Activated CD8-positive, alpha-beta T cell treated with anti-CD3 and anti-CD28 coated beads for 36 hours (primary cell): ENCODE measurements around the gene DHRS7. TPM values are rescaled to one million over a fixed set of nuclear protein-coding genes. Genes with fewer than 3 reads are reported as not detected.

Experiments used
- ATAC-seq: fragments of 200-7000 bp; cut with Tn5 transposase; one replicate; pipeline ENCODE4 v1.10.0; 2021; ENCODE audit warnings: mild to moderate bottlenecking, moderate library complexity
- CTCF ChIA-PET: fragments of 350-600 bp; sonication (Branson Sonifier 250); formaldehyde crosslinking; loops from one replicate; lab custom pipeline; 2021; ENCODE audit warnings: antibody characterized with exemption; lab: Charles Lee
- POLR2A ChIA-PET: fragments of 350-600 bp; sonication (Branson Sonifier 250); formaldehyde crosslinking; loops from one replicate; lab custom pipeline; 2021; ENCODE audit warnings: antibody characterized with exemption; lab: Charles Lee
- DNase-seq: peaks from one replicate; pipeline ENCODE4 v3.0.0-alpha.2; 2020
- H3K27ac Mint-ChIP-seq: one replicate; pipeline ENCODE4 v1.8.0; 2021; ENCODE audit warnings: mild to moderate bottlenecking, mixed read lengths
- H3K27me3 Mint-ChIP-seq: one replicate; pipeline ENCODE4 v1.8.0; 2021; ENCODE audit warnings: mixed read lengths
- H3K36me3 Mint-ChIP-seq: one replicate; pipeline ENCODE4 v1.8.0; 2021; ENCODE audit warnings: low read depth, mixed read lengths
- H3K4me1 Mint-ChIP-seq: one replicate; pipeline ENCODE4 v1.8.0; 2021; ENCODE audit warnings: low read depth, mixed read lengths
- H3K4me3 Mint-ChIP-seq: one replicate; pipeline ENCODE4 v1.8.0; 2021; ENCODE audit warnings: mild to moderate bottlenecking, moderate library complexity, mixed read lengths
- H3K9me3 Mint-ChIP-seq: one replicate; pipeline ENCODE4 v1.8.0; 2021; ENCODE audit warnings: mixed read lengths
- intact Hi-C: fragments of 100-400 bp; cut with micrococcal nuclease; formaldehyde crosslinking; loops from one replicate; pipeline ENCODE4 v1.10.0; 2022
- total RNA-seq, 2 experiments: library from RNA; stranded (reverse); gene quantifications; one replicate each; pipeline ENCODE4 v1.2.3, GENCODE V29; 2021
- TF ChIP-seq, protein P1 (sequence below): fragments of 200-600 bp; IDR thresholded peaks from one replicate; pipeline ENCODE4 v1.8.0; 2022; ENCODE audit warnings: antibody characterized with exemption, mild to moderate bottlenecking

DHRS7 gene
- total RNA-seq, 2 experiments from 2014 or later, result 46.4 to 46.6 TPM

DNA sequence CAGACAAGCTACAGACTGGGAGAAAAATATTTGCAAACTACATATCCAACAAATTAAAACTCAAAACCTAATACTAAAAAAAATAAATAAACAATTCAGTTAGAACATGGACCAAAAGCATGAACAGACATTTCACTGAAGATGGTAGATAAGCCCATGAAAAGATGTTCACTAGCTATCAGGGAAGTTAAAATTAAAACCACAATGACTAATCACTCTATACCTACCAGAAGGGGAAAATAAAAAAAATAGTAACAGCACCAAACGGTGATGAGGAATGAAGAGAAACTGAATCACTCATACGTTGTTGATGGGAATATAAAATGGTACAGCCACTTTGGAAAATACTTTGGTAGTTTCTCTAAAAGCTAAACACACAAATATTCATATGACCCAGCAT lies 31.1 kb upstream of the DHRS7 start:
- TF ChIP-seq, protein P1, sequence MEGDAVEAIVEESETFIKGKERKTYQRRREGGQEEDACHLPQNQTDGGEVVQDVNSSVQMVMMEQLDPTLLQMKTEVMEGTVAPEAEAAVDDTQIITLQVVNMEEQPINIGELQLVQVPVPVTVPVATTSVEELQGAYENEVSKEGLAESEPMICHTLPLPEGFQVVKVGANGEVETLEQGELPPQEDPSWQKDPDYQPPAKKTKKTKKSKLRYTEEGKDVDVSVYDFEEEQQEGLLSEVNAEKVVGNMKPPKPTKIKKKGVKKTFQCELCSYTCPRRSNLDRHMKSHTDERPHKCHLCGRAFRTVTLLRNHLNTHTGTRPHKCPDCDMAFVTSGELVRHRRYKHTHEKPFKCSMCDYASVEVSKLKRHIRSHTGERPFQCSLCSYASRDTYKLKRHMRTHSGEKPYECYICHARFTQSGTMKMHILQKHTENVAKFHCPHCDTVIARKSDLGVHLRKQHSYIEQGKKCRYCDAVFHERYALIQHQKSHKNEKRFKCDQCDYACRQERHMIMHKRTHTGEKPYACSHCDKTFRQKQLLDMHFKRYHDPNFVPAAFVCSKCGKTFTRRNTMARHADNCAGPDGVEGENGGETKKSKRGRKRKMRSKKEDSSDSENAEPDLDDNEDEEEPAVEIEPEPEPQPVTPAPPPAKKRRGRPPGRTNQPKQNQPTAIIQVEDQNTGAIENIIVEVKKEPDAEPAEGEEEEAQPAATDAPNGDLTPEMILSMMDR, result no peak
- Mint-ChIP-seq H3K27me3 (peaks cover 3% of the 10 kb centered on the region), H3K36me3 (peaks cover 1% of the 10 kb centered on the region), H3K9me3 (peaks cover 15% of the 10 kb centered on the region), H3K4me1 (peaks cover 11% of the 10 kb centered on the region), H3K4me3 (no peak overlapping the region), H3K27ac (no peak overlapping the region)
- intact Hi-C loops, result no loop called here
- CTCF ChIA-PET, result interaction anchor here (0.7 to 7.6 kb wide), 10 partner anchors 10 to 367 kb away, joined by 3 to 49 read pairs (median 3); no protein-coding TSS in a partner anchor
- POLR2A ChIA-PET, result no interaction called here
- ATAC-seq, result no peak
- no peak for DNase-seq

DNA sequence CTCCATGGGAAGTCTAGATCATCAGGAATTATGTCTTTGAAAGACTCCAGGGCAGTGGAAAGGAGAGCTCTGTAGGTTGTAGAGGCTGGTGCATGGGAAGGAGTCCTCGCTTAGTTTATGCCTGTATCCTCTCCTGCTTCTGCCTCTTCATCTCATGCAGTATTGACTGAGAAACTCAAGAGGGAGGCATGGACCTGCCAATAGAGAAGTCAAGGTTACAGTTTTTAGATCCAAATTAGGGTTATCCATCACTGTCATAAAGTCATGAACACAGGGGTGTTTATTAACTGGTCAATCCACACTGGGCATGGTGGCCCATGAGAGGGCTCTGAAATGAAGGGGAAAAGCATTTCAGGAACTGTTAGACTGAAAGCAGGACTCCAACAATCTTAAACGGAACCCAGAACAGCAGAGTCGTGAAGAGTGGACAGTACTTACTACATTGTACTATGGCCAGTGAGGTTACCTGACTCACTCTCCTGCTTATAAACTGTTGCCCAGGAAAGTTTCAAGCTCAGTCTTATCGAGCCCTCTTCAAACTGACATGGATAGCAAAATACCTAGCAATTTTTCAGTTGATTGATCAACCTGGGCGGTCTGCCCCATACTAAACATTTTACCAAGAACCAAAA lies 30.1 kb upstream of the DHRS7 start:
- ChIA-PET CTCF (interaction anchor here (0.7 to 7.6 kb wide), 10 partner anchors 9 to 368 kb away, joined by 3 to 49 read pairs (median 4); no protein-coding TSS in a partner anchor), POLR2A (no interaction called here)
- DNase-seq (no peak), ATAC-seq (peak; percentile 51)
- H3K4me3 Mint-ChIP-seq, result no peak overlapping the region
- H3K4me1 Mint-ChIP-seq, result peaks cover 11% of the 10 kb centered on the region
- H3K27ac Mint-ChIP-seq, result no peak overlapping the region
- intact Hi-C loops, result no loop called here
- H3K27me3 Mint-ChIP-seq, result peaks cover 3% of the 10 kb centered on the region
- peaks cover 12% of the 10 kb centered on the region for H3K9me3 Mint-ChIP-seq
- peaks cover 1% of the 10 kb centered on the region for H3K36me3 Mint-ChIP-seq
- TF ChIP-seq, protein P1, result no peak

DNA sequence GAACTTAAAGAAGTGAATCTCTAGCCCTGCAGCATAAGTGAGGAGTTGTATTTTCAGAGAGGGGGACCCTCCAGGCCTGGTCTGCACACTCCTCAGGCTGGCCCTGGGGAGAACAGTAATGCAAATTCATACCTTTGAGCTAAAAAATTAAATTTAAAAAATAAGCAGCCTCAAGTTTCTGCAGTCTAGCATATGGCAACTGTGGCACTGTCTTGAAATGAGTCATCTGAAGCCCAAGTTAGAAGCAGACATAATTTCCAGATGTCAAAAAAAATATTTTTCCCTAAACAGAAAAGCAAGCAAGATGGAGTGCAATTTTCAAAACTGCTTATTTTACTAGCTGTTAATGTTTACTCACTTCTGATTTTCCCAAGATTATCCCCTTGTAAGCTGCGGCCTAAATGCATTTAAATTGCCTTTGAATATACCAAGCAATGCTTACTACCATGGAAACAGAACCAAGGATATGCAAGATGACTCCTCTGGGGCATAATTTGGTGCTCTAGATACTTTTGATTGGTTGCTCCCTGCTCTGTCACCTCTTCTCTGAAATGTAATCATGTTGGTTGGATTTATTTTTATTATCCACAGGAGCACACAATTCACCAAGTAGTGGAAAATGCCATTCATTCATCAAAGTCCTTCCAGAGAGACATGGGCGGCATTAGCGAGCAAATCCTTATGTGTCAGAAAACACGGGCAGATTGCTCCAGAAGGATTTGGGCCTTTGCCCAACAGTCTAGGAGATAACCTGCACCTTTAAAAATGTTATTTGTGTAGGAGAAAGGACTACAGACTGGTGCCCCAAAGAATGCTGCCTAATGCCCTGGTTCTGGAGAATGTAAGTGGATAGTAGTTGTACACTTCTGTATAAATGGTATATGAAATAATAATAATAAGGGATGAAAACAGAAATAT lies 25.0 kb upstream of the DHRS7 start:
- DNase-seq, result no peak
- no peak overlapping the region for H3K4me3 Mint-ChIP-seq
- peaks cover 4% of the 10 kb centered on the region for H3K4me1 Mint-ChIP-seq
- TF ChIP-seq, protein P1, result no peak
- no peak overlapping the region for H3K27ac Mint-ChIP-seq
- ChIA-PET CTCF (interaction anchor here (1.0 to 2.1 kb wide), 7 partner anchors 16 to 683 kb away, joined by 3 to 6 read pairs (median 3); no protein-coding TSS in a partner anchor), POLR2A (no interaction called here)
- peak; percentile 20 for ATAC-seq
- intact Hi-C loops, result loop anchor here (10.0 kb wide), 1 partner anchor 135 kb away; no protein-coding TSS in a partner anchor
- no peaks in the 10 kb centered on the region for H3K9me3 Mint-ChIP-seq
- peaks cover 3% of the 10 kb centered on the region for H3K27me3 Mint-ChIP-seq
- H3K36me3 Mint-ChIP-seq, result no peaks in the 10 kb centered on the region

DNA sequence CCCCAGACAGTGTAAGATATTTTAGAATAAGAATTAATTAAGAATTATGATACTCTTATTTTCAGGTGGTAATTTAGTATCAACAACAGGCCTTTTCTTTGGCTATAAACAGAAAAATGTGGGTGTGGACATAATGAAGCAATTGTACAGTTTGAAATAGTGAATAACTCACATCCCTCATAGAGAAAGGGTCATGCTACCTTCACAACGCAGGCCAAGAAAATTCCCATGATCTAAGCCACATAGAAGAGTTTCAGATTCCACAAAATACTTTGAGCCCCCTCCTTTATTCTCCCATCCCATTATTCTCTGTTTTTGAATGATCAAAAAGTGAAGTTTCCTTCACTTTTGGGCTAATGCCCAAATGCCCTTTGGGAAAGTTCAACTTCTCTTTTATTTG lies 23.5 kb upstream of the DHRS7 start:
- intact Hi-C loops, result loop anchor here (10.0 kb wide), 1 partner anchor 136 kb away; no protein-coding TSS in a partner anchor
- Mint-ChIP-seq H3K27ac (no peak overlapping the region), H3K4me3 (no peak overlapping the region), H3K4me1 (peaks cover 11% of the 10 kb centered on the region), H3K36me3 (no peaks in the 10 kb centered on the region), H3K9me3 (no peaks in the 10 kb centered on the region), H3K27me3 (peaks cover 3% of the 10 kb centered on the region)
- ChIA-PET POLR2A (interaction anchor here (1.2 kb wide), 1 partner anchor 16 kb away, joined by 3 read pairs; no protein-coding TSS in a partner anchor), CTCF (interaction anchor here (0.7 to 7.5 kb wide), 10 partner anchors 9 to 681 kb away, joined by 3 to 124 read pairs (median 4); no protein-coding TSS in a partner anchor)
- ATAC-seq (no peak), DNase-seq (no peak)
- TF ChIP-seq, protein P1, result no peak
